HK-2 (cell line): ENCODE measurements around the gene PCDHB1.
"Not testable (repeated sequence)": the region's sequence is repeated elsewhere in the genome, so short reads cannot be mapped to it uniquely, and the experiment has no call there.

Source experiments
- DNase-seq: peaks from one replicate; pipeline ENCODE4 v3.0.0-alpha.2; 2018; ENCODE audit not compliant: unreplicated experiment

PCDHB1 gene

DNA sequence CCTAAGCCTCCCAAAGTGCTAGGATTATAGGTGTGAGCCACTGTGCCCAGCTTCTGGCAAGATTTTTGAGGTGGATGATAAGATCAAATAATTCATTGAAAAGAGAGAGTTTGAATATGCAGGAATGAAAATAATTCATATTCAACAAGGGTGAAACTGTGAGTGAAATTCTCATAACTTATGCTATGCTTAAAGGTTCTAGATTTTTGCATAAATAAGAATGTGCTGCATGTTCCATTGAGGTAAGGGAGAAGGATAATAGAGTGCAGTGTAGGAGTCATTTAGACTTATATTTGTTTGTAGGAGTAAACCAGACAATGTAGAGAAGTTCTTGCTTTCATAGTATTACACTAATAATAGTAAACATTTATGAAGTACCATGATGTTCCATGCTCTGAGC is 31.1 kb downstream of the PCDHB1 start:
- no peak for DNase-seq

DNA sequence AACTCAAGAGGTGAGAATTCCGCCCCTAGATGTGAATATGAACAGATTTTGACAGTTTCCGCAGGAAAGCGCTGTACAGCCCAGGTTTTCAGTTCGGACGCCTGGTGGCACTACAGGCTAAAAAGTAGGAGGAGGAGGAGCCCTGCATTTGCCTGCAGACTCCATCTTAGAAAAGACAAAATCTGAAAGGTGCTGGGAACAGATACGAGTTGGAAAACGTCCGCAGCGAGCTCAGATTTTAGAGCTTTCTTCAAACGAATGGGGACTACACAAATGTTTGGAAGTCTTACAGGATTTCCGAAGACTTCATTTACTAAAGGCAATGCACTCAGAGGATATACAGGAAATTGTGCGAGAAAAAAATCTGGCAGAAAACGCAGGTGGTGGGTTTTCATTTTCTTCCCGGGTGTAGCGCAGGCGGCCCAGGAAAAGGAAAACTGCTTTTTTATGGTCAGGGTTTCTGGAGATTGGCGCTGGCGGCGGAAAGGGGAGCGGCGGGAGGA is 33.4 kb downstream of the PCDHB1 start:
- DNase-seq, result peak; percentile 13

DNA sequence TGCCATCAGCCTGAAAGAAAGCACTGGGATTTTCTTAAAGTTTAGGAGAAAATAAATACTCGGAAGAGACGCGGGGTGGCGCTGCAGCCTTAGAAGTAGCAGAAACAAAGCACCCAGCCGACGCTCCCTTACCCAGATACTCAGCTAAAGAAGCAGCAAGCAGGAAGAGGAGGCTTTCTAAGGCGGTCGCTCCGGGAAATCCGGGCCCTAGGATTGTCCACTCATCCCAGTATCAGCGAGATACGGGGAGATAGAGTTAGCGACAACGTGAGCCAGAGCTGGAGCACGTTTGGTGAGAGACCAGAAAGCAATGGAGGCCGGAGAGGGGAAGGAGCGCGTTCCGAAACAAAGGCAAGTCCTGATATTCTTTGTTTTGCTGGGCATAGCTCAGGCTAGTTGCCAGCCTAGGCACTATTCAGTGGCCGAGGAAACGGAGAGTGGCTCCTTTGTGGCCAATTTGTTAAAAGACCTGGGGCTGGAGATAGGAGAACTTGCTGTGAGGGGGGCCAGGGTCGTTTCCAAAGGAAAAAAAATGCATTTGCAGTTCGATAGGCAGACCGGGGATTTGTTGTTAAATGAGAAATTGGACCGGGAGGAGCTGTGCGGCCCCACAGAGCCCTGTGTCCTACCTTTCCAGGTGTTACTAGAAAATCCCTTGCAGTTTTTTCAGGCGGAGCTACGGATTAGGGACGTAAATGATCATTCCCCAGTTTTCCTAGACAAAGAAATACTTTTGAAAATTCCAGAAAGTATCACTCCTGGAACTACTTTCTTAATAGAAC is 43.5 kb downstream of the PCDHB1 start, which contains the start of gene PCDHB2:
TSS of gene PCDHB2 (plus strand) at position 135 of the 782 bp plus-strand sequence. CDS start at position 311, 176 bp downstream.
- DNase-seq, result peak; percentile 6

GRCh38 chr5:141095263-141095641 is 44.1 kb downstream of the PCDHB1 start:
- DNase-seq, result no peak

DNA sequence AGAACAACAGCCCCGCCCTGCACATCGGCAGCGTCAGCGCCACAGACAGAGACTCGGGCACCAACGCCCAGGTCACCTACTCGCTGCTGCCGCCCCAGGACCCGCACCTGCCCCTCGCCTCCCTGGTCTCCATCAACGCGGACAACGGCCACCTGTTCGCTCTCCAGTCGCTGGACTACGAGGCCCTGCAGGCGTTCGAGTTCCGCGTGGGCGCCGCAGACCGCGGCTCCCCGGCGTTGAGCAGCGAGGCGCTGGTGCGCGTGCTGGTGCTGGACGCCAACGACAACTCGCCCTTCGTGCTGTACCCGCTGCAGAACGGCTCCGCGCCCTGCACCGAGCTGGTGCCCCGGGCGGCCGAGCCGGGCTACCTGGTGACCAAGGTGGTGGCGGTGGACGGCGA is 45.0 kb downstream of the PCDHB1 start:
- not testable (repeated sequence) for DNase-seq

- not testable (repeated sequence) for DNase-seq
These were observed 45.4 kb downstream of the PCDHB1 start for GRCh38 chr5:141096586-141096985.

GRCh38 chr5:141100243-141100805 is 49.1 kb downstream of the PCDHB1 start, which contains the start of gene PCDHB3:
Gene PCDHB3, plus strand, starts transcription at chr5:141100473. Its CDS starts 177 bp downstream, at chr5:141100650.
- peak; percentile 65 for DNase-seq

DNA sequence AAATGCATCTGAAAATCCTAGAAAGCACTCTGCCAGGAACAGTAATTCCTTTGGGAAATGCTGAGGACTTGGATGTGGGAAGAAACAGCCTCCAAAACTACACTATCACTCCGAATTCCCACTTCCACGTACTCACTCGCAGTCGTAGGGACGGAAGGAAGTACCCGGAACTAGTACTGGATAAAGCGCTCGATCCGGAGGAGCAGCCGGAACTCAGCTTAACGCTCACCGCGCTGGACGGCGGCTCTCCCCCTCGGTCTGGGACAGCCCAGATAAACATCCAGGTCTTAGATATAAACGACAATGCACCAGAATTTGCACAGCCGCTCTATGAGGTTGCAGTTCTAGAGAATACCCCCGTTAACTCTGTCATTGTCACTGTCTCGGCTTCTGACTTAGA is 49.9 kb downstream of the PCDHB1 start:
- DNase-seq, result no peak

GRCh38 chr5:141102070-141102469 is 50.9 kb downstream of the PCDHB1 start:
- DNase-seq, result not testable (repeated sequence)

DNA sequence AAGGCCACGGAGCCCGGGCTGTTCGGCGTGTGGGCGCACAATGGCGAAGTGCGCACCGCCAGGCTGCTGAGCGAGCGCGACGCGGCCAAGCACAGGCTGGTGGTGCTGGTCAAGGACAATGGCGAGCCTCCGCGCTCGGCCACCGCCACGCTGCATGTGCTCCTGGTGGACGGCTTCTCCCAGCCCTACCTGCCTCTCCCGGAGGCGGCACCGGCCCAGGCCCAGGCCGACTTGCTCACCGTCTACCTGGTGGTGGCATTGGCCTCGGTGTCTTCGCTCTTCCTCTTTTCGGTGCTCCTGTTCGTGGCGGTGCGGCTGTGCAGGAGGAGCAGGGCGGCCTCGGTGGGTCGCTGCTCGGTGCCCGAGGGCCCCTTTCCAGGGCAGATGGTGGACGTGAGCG is 51.3 kb downstream of the PCDHB1 start:
- not testable (repeated sequence) for DNase-seq

DNA sequence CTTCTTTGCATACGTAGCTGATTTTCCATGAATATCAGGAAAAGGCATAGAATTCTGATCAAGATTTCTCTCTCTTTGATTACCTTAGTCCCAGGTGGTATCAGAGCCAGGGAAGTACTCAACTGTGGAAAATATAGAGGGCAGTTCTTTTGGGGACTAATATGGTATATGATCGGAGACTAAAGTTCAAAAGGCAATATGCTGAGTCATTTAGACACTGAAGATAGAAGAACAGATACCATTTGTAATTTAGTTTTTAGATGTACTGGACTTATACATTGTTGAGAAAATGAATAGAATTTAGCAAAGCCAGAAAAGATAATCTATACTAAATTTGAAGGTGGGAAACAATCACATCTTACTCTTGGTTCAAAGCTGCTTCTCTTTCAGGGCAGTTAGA is 54.2 kb downstream of the PCDHB1 start:
- DNase-seq, result no peak
